OCI-LY7 (cell line): Measurements from ENCODE around the gene GDI1. TPM values are rescaled to one million over a fixed set of nuclear protein-coding genes. Genes with fewer than 3 reads are reported as not detected.

Experiments
- BruUV-seq: library from RNA; stranded (reverse); fragments of 400-500 nt; replicated peaks from 2 replicates; lab custom pipeline; 2021; lab: Mats Ljungman, UMichigan
- CTCF ChIA-PET: fragments of 300-600 bp; sonication (Branson Sonifier 250); formaldehyde crosslinking; loops from one replicate; lab custom pipeline; 2022; ENCODE audit warnings: antibody characterized with exemption; ENCODE audit not compliant: unreplicated experiment; lab: Charles Lee
- POLR2A ChIA-PET: fragments of 300-600 bp; sonication (Branson Sonifier 250); formaldehyde crosslinking; loops from one replicate; lab custom pipeline; 2022; ENCODE audit warnings: antibody characterized with exemption; lab: Charles Lee
- DNase-seq: peaks from one replicate; pipeline ENCODE4 v3.0.0-alpha.2; 2015; ENCODE audit warnings: low spot score
- H2AFZ ChIP-seq: fragments of 200-600 bp; sonication (generic), shearing (Covaris generic); 2 replicates; pipeline ENCODE4 v1.6.1; 2014; ENCODE audit warnings: mild to moderate bottlenecking, antibody characterized with exemption, low read length, moderate library complexity
- H3K27ac ChIP-seq: fragments of 200-600 bp; sonication (generic); 2 replicates; pipeline ENCODE4 v1.5.1; 2014; ENCODE audit warnings: mixed run types, low read depth, mild to moderate bottlenecking, moderate library complexity, low read length, inconsistent platforms; ENCODE audit not compliant: poor library complexity, severe bottlenecking
- H3K36me3 ChIP-seq: fragments of 200-600 bp; sonication (generic); 2 replicates; pipeline ENCODE4 v1.6.1; 2014; ENCODE audit warnings: mild to moderate bottlenecking, antibody characterized with exemption, low read length, moderate library complexity, mixed read lengths; ENCODE audit not compliant: insufficient read depth
- H3K4me1 ChIP-seq: fragments of 200-600 bp; sonication (generic); 2 replicates; pipeline ENCODE4 v1.5.1; 2014; ENCODE audit warnings: mild to moderate bottlenecking, low read length; ENCODE audit not compliant: insufficient read depth, poor library complexity, severe bottlenecking
- H3K4me2 ChIP-seq: fragments of 200-600 bp; sonication (generic); 2 replicates; pipeline ENCODE4 v1.6.1; 2014; ENCODE audit warnings: mild to moderate bottlenecking, low read length
- H3K4me3 ChIP-seq: fragments of 200-600 bp; sonication (generic); 2 replicates; pipeline ENCODE4 v1.5.1; 2014; ENCODE audit warnings: mild to moderate bottlenecking, low read depth, low read length; ENCODE audit not compliant: poor library complexity, severe bottlenecking
- H3K79me2 ChIP-seq: fragments of 200-600 bp; sonication (generic); 2 replicates; pipeline ENCODE4 v1.6.1; 2016; ENCODE audit warnings: low read depth, mild to moderate bottlenecking, low read length, moderate library complexity, mixed read lengths; ENCODE audit not compliant: insufficient read depth
- H3K9me2 ChIP-seq: fragments of 200-600 bp; sonication (generic); 2 replicates; pipeline ENCODE4 v1.6.1; 2016; ENCODE audit warnings: mild to moderate bottlenecking, low read length, mixed read lengths; ENCODE audit not compliant: insufficient read depth
- H3K9me3 ChIP-seq: fragments of 200-600 bp; sonication (generic); 2 replicates; pipeline ENCODE4 v1.6.1; 2014; ENCODE audit warnings: mild to moderate bottlenecking, mixed run types, low read length, mixed read lengths
- H4K20me1 ChIP-seq: fragments of 200-600 bp; sonication (generic); 2 replicates; pipeline ENCODE4 v1.6.1; 2014; ENCODE audit warnings: mild to moderate bottlenecking, antibody characterized with exemption, low read length, moderate library complexity, mixed read lengths; ENCODE audit not compliant: insufficient read depth
- EZH2phosphoT487 ChIP-seq: fragments of 200-600 bp; sonication (generic); IDR thresholded peaks from 2 replicates; pipeline ENCODE4 v1.6.1; 2018; ENCODE audit warnings: low read depth, borderline replicate concordance, mild to moderate bottlenecking, mixed run types, antibody characterized with exemption, low read length, moderate library complexity, mixed read lengths
- intact Hi-C: fragments of 100-400 bp; cut with micrococcal nuclease; formaldehyde crosslinking; loops from one replicate; pipeline ENCODE4 v1.10.0; 2022; ENCODE audit not compliant: unreplicated experiment
- total RNA-seq, 2 experiments: library from RNA; depleted of rRNA in 1 of 2; stranded (reverse); fragments of >200 nt in 1 of 2; shearing (Covaris generic) in 1 of 2; gene quantifications; 2 replicates each; pipeline ENCODE4 v1.2.3, GENCODE V29; 2014 to 2022
- TF ChIP-seq, protein P1 (sequence below): fragments of 200-600 bp; sonication (generic); conservative IDR thresholded peaks from 2 replicates; pipeline ENCODE4 v1.5.1; 2014; ENCODE audit warnings: mild to moderate bottlenecking, antibody characterized with exemption, low read length, moderate library complexity, mixed read lengths

The GDI1 gene
- total RNA-seq, 2 experiments from 2014 or later = 76.6 to 103 TPM

GRCh38 chrX:154482786-154483185, 45.8 kb downstream of the GDI1 start:
- intact Hi-C loops = loop anchor here (5.0 kb wide), 1 partner anchor 70 kb away; the partner anchor contains the start of gene TAFAZZIN
- H3K36me3 ChIP-seq = peaks cover 27% of the 10 kb centered on the region
- no peaks in the 10 kb centered on the region for H4K20me1 ChIP-seq
- H3K4me2 ChIP-seq = peak overlapping the region; percentile 53
- POLR2A ChIA-PET = interaction anchor here (3.2 kb wide), 1 partner anchor 7 kb away, joined by 26 read pairs; the partner anchor contains the start of gene SLC10A3
- no peaks in the 10 kb centered on the region for H3K9me3 ChIP-seq
- CTCF ChIA-PET = no interaction called here
- H3K9me2 ChIP-seq = no peaks in the 10 kb centered on the region
- peaks cover 71% of the 10 kb centered on the region for H3K4me1 ChIP-seq
- H3K4me3 ChIP-seq = no peak overlapping the region
- no peak overlapping the region for H2AFZ ChIP-seq
- H3K79me2 ChIP-seq = peaks cover 16% of the 10 kb centered on the region
- no peak for TF ChIP-seq EZH2phosphoT487
- TF ChIP-seq, protein P1, sequence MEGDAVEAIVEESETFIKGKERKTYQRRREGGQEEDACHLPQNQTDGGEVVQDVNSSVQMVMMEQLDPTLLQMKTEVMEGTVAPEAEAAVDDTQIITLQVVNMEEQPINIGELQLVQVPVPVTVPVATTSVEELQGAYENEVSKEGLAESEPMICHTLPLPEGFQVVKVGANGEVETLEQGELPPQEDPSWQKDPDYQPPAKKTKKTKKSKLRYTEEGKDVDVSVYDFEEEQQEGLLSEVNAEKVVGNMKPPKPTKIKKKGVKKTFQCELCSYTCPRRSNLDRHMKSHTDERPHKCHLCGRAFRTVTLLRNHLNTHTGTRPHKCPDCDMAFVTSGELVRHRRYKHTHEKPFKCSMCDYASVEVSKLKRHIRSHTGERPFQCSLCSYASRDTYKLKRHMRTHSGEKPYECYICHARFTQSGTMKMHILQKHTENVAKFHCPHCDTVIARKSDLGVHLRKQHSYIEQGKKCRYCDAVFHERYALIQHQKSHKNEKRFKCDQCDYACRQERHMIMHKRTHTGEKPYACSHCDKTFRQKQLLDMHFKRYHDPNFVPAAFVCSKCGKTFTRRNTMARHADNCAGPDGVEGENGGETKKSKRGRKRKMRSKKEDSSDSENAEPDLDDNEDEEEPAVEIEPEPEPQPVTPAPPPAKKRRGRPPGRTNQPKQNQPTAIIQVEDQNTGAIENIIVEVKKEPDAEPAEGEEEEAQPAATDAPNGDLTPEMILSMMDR = no peak
- peak overlapping the region; percentile 58 for H3K27ac ChIP-seq
- BruUV-seq = no TSS peak
- no peak for DNase-seq

DNA sequence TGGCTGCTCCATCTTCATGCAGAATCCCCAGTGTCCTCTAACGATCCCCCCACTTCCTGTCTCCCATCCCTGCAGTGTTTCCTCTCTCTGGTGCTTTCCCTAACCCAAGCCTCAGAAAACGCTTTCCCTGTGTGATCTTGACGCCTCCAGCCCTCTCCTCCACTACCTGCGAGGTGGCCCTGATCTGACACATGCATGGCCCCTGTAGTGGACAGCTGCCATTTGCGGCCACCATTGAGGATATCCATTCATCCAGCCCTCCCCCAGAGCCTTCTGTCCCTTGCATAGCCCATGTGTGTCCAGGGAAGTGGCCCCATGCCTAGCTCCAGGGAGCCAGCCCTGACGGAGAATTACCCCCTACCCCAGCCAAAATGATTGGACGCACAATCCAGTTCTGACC, 46.4 kb downstream of the GDI1 start:
- intact Hi-C loops = loop anchor here (5.0 kb wide), 1 partner anchor 71 kb away; the partner anchor contains the start of gene TAFAZZIN
- DNase-seq = no peak
- no TSS peak for BruUV-seq
- no peak for TF ChIP-seq EZH2phosphoT487
- TF ChIP-seq, protein P1 = no peak
- no peaks in the 10 kb centered on the region for H4K20me1 ChIP-seq
- CTCF ChIA-PET = no interaction called here
- H2AFZ ChIP-seq = no peak overlapping the region
- H3K9me3 ChIP-seq = no peaks in the 10 kb centered on the region
- peaks cover 66% of the 10 kb centered on the region for H3K4me1 ChIP-seq
- H3K4me2 ChIP-seq = no peak overlapping the region
- H3K79me2 ChIP-seq = peaks cover 16% of the 10 kb centered on the region
- POLR2A ChIA-PET = interaction anchor here (0.5 kb wide), 1 partner anchor 15 kb away, joined by 4 read pairs; no protein-coding TSS in a partner anchor
- no peaks in the 10 kb centered on the region for H3K9me2 ChIP-seq
- H3K4me3 ChIP-seq = no peak overlapping the region
- H3K36me3 ChIP-seq = peaks cover 27% of the 10 kb centered on the region
- no peak overlapping the region for H3K27ac ChIP-seq
